ENCODE measurements around the gene KCTD3.

KCTD3 gene

GRCh38 chr1:215566556-215567490 lies at the start of gene KCTD3:
Gene KCTD3, plus strand, starts transcription at chr1:215567304. Its CDS starts 382 bp downstream, at chr1:215567686.
- peak; percentile 79 for DNase-seq (ENCODE audit: low read depth)

DNA sequence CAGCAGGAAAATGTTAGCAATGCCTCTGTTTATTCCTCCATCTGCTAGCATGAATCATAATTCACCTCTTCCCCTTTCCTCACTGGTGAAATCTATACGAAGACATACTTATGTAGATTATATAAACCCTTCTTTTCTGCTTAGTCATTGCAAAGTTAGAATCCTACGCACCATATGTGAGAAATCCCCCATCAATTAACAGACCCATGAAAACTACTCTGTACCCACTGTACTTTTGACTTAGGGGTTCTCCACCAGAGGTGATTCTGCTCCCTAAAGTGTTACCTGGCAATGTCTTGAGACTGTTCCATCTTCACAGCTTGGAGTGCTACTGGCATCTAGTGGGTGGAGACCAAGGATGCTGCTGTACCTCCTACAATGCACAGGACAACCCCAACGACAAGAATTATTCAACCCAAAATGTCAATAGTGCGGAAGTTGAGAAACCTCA lies 49.6 kb upstream of the KCTD3 start:
- DNase-seq (ENCODE audit: low read depth), result peak; percentile 43

DNA sequence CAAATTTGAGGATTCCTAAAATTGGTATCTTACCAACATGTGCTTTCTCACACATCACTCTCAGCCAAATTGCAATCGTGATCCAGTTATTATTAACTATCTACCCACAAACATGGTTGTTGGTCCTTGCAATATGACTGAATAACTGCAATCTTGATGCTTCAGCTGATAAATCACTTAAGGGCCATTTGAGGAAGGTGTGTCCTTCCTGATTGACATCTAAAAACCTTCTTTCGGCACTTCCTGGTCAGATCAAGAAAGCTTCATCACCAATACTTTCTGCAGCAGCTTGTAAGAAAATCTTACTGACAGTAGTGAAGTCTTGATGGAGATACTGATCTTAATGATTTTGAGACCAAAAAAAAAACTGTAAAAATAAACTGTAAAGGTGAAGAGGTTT lies 48.5 kb upstream of the KCTD3 start:
- no peak for DNase-seq (ENCODE audit: low read depth)

- no peak for DNase-seq (ENCODE audit: low read depth)
These were observed 45.8 kb upstream of the KCTD3 start for GRCh38 chr1:215521279-215521678.

DNA sequence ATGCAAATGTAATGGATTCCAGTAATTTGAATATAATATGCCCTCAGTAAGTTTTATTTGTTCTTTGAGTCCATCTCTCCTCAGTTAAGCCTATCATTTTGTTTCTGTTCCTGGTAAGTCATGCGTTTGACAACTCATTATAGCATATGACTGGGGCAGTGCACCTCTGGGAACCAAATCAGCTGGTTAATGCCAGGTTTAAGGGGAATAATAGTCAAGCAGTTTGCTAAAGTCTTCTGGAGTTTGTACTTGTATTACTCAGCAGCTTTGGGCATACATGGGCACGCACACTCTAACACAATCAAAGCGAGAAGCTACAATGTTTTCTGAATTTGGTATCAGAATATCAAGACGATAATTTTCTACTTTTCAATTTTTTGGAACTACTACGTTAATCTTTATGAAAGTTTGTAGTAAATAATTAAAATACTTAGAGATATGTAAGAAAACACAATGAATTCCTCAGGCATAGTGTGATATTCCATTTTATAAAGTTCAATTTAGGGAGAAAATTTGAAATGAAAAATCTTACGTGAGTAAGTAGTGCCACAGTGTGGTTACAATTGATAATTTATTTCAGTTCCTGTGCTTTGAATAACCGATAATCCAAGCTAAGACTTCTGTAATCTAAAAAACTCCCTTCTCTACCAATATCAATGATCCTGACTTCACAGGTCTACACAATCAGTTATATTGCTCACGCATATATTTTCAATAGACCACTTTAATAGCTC lies 43.8 kb upstream of the KCTD3 start:
- DNase-seq (ENCODE audit: low read depth), result peak; percentile 37

- DNase-seq (ENCODE audit: low read depth), result peak; percentile 46
These were observed 43.2 kb upstream of the KCTD3 start for GRCh38 chr1:215523906-215524305.

DNA sequence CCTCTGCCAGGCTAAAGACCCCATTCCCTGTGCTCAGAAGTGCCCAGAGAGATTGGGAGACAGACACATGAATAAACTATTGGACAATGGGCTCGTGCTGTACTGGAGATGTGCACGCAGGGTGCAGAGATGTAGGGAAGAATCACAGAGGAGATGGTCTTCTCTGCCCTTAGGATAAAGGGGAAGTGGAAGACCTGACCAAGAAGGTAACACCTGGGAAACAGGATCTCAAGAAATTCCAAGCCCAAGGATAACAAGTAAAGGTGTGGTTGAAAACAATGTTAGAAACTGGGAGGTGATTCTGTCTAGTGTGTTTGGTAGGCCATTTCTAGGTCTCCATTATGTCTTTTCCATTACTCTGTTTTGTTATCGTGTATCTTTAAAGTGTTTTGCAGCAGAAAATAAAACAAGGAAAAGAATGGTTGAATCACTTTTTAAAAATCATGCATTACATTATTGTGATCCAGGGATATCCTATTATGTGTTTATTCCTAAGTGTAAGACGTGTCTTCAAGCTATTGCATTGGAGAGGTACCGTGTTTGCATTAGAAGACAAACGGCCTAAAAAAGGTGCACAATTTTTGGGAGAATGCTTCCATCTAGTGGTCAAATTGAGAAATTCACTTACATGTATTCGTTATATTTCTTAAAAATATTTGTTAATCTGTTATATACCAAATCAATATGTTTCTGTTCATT lies 40.8 kb upstream of the KCTD3 start:
- DNase-seq (ENCODE audit: low read depth), result peak; percentile 58

GRCh38 chr1:215526846-215527151 lies 40.3 kb upstream of the KCTD3 start:
- no peak for DNase-seq (ENCODE audit: low read depth)

DNA sequence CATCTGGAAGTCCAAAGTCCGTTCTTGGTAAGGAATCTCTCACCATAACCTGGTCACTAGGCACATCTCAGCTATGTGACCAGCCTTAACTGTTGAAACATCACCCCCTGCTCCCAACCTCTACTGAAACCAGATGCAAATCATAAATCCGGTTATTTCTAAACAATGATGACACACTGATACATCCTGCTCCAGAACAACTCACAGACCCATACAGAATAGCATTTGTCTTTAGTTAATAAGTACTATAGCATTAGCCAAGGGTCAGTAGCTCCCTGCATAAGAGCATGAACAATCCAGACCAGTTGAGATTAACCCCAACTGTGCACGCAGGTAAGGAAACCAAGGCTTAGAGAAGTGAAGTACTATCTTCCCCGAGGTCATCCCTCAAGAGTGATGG lies 38.0 kb upstream of the KCTD3 start:
- no peak for DNase-seq (ENCODE audit: low read depth)

DNA sequence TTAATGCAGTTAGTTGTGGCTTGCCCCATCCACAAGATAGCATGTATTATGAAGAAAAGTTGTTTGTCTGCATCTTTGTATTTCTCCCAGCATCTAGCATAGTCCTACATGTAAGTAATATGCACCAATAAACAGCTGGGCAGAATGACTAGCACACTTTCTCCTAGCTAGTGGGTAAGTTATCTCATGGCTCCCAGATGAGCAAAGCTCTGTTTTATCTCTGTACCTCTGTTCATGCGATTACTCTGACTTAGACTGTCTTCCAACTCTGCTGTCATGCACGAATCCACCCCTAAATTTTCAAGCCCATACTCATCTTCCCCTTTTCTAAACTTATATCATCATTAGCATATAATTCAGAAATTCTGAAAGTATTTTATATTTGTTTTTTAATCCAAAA lies 37.5 kb upstream of the KCTD3 start:
- no peak for DNase-seq (ENCODE audit: low read depth)

GRCh38 chr1:215530401-215530984 lies 36.6 kb upstream of the KCTD3 start:
- no peak for DNase-seq (ENCODE audit: low read depth)

GRCh38 chr1:215539803-215540570 lies 27.1 kb upstream of the KCTD3 start:
- peak; percentile 36 for DNase-seq (ENCODE audit: low read depth)

DNA sequence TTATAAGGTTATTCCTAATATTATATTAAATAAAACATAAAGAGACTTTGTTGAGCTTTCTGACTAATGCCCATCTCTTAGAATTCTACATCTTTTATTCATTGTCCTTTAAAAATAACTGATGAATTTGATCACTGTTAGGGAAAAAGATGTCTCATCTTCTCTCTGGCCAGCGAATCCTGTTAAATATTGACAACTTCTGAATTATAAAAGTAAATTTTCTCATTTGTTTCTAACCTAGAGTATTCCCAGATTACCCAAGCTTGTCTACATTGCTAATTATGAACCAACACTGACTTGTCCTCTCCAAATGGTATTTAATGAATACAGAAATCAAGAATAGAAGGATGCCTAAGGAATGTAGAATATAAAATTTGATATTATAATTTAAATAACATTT lies 24.8 kb upstream of the KCTD3 start:
- DNase-seq (ENCODE audit: low read depth), result no peak

GRCh38 chr1:215543191-215543606 lies 23.9 kb upstream of the KCTD3 start:
- peak; percentile 59 for DNase-seq (ENCODE audit: low read depth)

- DNase-seq (ENCODE audit: low read depth), result no peak
These were observed 23.3 kb upstream of the KCTD3 start for GRCh38 chr1:215543806-215544205.

DNA sequence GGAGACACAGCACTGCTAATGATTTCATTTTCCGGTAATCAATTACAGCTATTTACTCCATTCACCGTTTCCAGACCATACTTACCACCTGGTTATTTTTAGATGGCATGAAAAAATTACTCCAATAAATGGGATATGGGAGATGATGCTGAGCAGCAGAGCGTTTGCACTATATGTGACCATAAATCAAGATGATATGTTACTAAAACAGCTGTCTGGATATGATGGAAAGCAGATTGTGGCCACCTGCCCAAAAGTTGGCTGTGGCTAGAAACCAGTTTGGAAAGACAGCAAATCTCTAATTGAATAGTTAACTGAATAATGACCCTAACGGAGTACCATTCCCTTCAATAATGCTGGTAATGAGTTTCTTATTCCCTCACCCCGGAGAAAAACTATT lies 22.5 kb upstream of the KCTD3 start:
- DNase-seq (ENCODE audit: low read depth), result no peak

- DNase-seq (ENCODE audit: low read depth), result no peak
These were observed 22.0 kb upstream of the KCTD3 start for GRCh38 chr1:215545096-215545495.

DNA sequence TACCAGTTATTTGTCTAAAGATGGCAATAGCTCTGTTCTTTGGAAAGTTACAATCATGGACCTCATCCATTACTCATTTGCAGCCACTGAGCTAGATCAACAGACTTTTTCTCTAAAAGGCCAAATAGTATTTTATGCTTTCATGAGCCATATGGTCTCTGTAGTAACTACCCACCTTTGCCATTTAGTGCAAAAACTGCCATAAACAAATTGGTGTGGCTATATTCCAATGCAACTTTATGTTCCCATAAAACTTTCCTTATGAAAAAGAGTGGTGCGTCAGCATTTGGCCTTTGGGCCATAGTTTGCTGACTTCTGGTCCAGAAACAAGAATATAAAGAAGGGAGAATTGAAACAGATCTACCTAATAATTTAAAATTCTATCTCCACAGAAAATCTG lies 20.1 kb upstream of the KCTD3 start:
- DNase-seq (ENCODE audit: low read depth), result no peak

DNA sequence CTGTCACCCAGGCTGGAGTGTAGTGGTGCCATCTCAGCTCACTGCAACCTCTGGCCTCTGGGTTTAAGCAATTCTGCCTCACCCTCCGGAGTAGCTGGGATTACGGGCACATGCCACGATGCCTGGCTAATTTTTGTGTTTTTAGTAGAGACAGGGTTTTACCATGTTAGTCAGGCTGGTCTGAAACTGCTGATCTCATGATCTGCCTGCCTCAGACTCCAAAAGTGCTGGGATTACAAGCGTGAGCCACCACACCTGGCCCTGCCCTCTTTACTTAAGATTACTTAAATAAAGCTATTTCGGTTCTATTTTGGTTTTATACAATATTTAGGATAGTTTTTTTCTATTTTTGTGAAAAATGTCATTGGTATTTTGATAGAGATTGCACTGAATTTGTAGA lies 15.3 kb upstream of the KCTD3 start:
- DNase-seq (ENCODE audit: low read depth), result no peak

- DNase-seq (ENCODE audit: low read depth), result no peak
These were observed 12.2 kb upstream of the KCTD3 start for GRCh38 chr1:215554865-215555264.

DNA sequence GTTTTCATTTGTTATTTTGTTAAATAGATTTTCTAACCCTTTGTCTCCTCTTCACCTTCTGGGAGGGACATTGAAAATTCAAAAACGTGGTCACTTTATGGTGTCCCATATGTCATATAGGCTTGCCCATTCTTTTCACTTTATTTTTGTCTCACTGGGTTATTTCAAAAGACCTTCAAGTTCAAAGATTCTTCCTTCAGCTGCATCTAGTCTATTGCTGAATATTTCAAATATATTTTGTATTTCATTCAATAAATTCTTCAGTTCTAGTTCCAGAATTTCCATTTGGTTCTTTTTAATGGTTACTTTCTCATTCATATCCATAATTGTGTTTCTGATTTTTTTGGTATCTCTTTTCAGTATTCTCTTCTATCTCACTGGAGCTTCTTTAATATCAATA lies 11.6 kb upstream of the KCTD3 start:
- DNase-seq (ENCODE audit: low read depth), result no peak

DNA sequence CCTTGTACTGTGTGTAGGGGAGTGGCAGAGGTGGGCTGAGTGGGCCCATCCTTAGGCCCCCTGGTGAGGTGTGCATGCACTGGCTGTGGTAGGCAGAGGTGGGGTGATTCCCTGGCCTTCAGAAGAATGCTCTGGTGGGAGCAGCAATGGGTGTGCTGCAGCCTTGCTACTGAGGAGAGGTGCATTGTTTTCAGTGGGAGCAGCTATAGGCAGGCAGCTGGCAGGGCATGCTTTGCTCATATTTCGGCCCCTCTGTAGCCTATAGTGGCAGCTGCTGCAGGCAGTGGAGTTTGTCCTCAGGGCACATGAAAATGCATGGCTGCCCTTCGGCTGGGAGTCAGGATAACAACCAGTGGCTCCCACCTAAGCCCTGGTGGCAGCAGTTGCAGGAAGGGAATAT lies 10.1 kb upstream of the KCTD3 start:
- DNase-seq (ENCODE audit: low read depth), result no peak
